ENCODE results near the gene MLLT3.

- TF ChIP-seq, protein P1, sequence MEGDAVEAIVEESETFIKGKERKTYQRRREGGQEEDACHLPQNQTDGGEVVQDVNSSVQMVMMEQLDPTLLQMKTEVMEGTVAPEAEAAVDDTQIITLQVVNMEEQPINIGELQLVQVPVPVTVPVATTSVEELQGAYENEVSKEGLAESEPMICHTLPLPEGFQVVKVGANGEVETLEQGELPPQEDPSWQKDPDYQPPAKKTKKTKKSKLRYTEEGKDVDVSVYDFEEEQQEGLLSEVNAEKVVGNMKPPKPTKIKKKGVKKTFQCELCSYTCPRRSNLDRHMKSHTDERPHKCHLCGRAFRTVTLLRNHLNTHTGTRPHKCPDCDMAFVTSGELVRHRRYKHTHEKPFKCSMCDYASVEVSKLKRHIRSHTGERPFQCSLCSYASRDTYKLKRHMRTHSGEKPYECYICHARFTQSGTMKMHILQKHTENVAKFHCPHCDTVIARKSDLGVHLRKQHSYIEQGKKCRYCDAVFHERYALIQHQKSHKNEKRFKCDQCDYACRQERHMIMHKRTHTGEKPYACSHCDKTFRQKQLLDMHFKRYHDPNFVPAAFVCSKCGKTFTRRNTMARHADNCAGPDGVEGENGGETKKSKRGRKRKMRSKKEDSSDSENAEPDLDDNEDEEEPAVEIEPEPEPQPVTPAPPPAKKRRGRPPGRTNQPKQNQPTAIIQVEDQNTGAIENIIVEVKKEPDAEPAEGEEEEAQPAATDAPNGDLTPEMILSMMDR (IDR thresholded peaks at IDR 0.05; ENCODE audit: extremely low read depth in 1 of 2, insufficient read depth in 1 of 2, low read depth in 1 of 2, low read length in 2 of 2): no peak
- TF ChIP-seq POLR2AphosphoS5 (IDR thresholded peaks at IDR 0.05; ENCODE audit: insufficient read depth, low read depth, low read length) (no peak), POLR2A (IDR thresholded peaks at IDR 0.05; ENCODE audit: low read depth, low read length) (no peak)
These were observed 286.5 kb downstream of the MLLT3 start for GRCh38 chr9:20335668-20336332.

Data from endothelial cell of umbilical vein (primary cell).